PFSK-1 (cell line): Measurements from ENCODE around the gene BAZ2B.

Source experiments
- FOXP2 ChIP-seq: optimal IDR thresholded peaks from 2 replicates; pipeline ENCODE3; 2011; ENCODE audit warnings: borderline replicate concordance, control low read depth, inconsistent platforms; ENCODE audit not compliant: insufficient read depth; ENCODE audit errors: extremely low read length, extremely low read depth
- POLR2AphosphoS5 ChIP-seq: IDR thresholded peaks from 2 replicates; pipeline ENCODE4 v1.6.1; 2012; ENCODE audit warnings: low read depth, mild to moderate bottlenecking, control low read depth, low read length, moderate library complexity
- REST ChIP-seq, 2 experiments: IDR thresholded peaks; 2 replicates each; pipeline versions ENCODE4 v1.6.1 to v1.8.0; 2011 to 2012; ENCODE audit warnings: low read depth in 2 of 2, low read length in 2 of 2, control low read depth in 1 of 2, inconsistent platforms in 1 of 2, mild to moderate bottlenecking in 1 of 2, moderate library complexity in 1 of 2; ENCODE audit not compliant: insufficient read depth in 1 of 2
- SIN3A ChIP-seq: IDR thresholded peaks from 2 replicates; pipeline ENCODE4 v1.6.1; 2012; ENCODE audit warnings: mild to moderate bottlenecking, low read length, moderate library complexity, borderline replicate concordance; ENCODE audit not compliant: insufficient read depth
- TAF1 ChIP-seq: IDR thresholded peaks from 2 replicates; pipeline ENCODE4 v1.6.1; 2012; ENCODE audit warnings: low read length, control low read depth, borderline replicate concordance; ENCODE audit not compliant: insufficient read depth

The BAZ2B gene

GRCh38 chr2:159571540-159572260 lies 44.6 kb downstream of the BAZ2B start:
- TF ChIP-seq FOXP2, result no peak
- no peak for TF ChIP-seq REST (IDR thresholded peaks at IDR 0.05; ENCODE audit: insufficient read depth in 1 of 2, low read depth in 2 of 2, low read length in 2 of 2)
- TF ChIP-seq SIN3A, result no peak
- no peak for TF ChIP-seq POLR2AphosphoS5
- no peak for TF ChIP-seq TAF1

GRCh38 chr2:159564081-159564480 lies 52.3 kb downstream of the BAZ2B start:
- TF ChIP-seq REST (IDR thresholded peaks at IDR 0.05; ENCODE audit: insufficient read depth in 1 of 2, low read depth in 2 of 2, low read length in 2 of 2) (no peak), TAF1 (no peak), SIN3A (no peak), FOXP2 (no peak), POLR2AphosphoS5 (no peak)

- TF ChIP-seq SIN3A (no peak), POLR2AphosphoS5 (no peak), REST (IDR thresholded peaks at IDR 0.05; ENCODE audit: insufficient read depth in 1 of 2, low read depth in 2 of 2, low read length in 2 of 2) (no peak), TAF1 (no peak), FOXP2 (no peak)
Observed at GRCh38 chr2:159562248-159562647, 54.1 kb downstream of the BAZ2B start.

- TF ChIP-seq FOXP2 (no peak), REST (IDR thresholded peaks at IDR 0.05; ENCODE audit: insufficient read depth in 1 of 2, low read depth in 2 of 2, low read length in 2 of 2) (no peak), POLR2AphosphoS5 (no peak), SIN3A (no peak), TAF1 (no peak)
Observed at GRCh38 chr2:159561786-159562185, 54.6 kb downstream of the BAZ2B start.

GRCh38 chr2:159561242-159561641 lies 55.1 kb downstream of the BAZ2B start:
- TF ChIP-seq REST (IDR thresholded peaks at IDR 0.05; ENCODE audit: insufficient read depth in 1 of 2, low read depth in 2 of 2, low read length in 2 of 2) (no peak), POLR2AphosphoS5 (no peak), TAF1 (no peak), SIN3A (no peak), FOXP2 (no peak)
